D721Med (cell line): ENCODE measurements around the gene IRF2BP2.

Source experiments
- DNase-seq: peaks from one replicate; pipeline ENCODE4 v3.0.0; 2011; ENCODE audit warnings: low spot score; ENCODE audit not compliant: insufficient read length
- FAIRE-seq: peaks from 2 replicates; lab custom pipeline; 2011; peaks lifted over from hg19 to GRCh38; lab: Jason Lieb, UNC
- CTCF ChIP-seq: IDR thresholded peaks from 2 replicates; pipeline ENCODE4 v1.5.1; 2012; ENCODE audit warnings: mild to moderate bottlenecking, control low read depth; ENCODE audit not compliant: insufficient read depth; ENCODE audit errors: missing control alignments

IRF2BP2 gene

DNA sequence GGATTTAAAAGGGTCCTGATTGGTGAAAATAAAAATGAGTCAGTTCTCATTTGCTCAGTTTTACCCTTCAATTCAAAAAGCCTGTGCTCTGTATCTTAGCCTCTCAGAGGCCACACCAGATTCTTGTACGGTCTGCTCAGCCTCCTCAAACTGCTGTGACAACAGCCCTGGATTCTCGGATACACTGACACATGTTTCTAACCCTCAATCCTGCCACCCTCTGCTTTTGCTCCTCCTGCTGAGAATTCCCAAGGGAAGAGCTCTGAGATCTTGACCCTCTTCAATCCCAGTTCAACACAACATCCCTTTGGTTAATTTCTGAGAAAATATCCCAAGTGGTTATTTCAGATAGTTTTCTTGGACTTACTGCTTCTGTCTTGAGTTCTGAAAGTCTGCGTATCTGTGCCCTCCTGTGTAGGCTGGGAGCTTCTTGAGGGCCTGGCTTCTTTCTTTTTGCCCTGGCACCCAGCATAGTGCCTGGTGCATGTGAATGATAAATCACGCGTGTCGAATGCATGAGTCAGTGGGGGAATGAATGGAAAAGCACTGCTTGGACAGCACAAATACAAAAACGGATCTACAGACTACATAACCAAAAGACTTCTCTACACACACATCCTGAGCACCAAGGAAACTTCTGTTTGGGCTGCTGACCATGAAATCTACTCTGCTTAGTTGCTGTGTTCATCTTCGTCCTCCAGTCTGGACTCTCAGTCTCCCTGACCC is 24.5 kb downstream of the IRF2BP2 start:
- FAIRE-seq (no peak), DNase-seq (no peak)
- no peak for TF ChIP-seq CTCF

- TF ChIP-seq CTCF, result no peak
- DNase-seq, result no peak
- no peak for FAIRE-seq
Observed at GRCh38 chr1:234584926-234585325, 25.1 kb downstream of the IRF2BP2 start.

GRCh38 chr1:234584420-234584805 is 25.6 kb downstream of the IRF2BP2 start:
- TF ChIP-seq CTCF, result no peak
- no peak for FAIRE-seq
- DNase-seq, result no peak

DNA sequence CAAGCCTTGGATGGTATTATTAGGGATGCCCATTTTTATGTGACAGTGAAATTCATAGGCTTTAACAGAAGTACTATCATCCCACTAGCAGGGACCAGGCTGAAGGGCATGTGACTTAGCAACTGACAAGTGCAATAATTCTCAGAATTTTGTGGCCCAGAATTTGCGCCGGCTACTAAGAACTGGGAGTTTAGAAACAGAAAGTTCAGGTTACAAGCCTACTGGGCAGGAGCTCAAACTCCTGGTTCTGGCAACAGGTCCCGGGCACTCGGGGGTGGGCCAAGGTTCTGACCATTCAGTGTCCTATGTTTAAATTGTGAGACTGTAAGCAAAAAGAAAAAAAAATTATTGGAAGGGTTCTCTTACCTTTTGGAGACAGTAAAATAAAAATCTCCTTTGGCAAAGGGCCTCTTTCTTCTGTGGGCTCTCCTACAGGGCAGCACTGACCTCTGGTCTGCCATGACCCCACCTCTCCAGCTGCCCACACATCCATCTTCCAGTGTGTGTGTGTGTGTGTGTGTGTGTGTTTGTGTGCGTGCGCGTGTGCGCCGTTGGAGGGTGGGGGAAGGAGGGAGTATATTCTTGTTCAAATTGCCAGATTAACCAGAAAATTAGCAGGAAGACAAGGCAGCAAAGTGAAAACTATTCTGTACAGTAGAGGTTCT is 26.1 kb downstream of the IRF2BP2 start:
- DNase-seq (no peak), FAIRE-seq (no peak)
- TF ChIP-seq CTCF, result no peak

- DNase-seq, result no peak
- FAIRE-seq, result no peak
- no peak for TF ChIP-seq CTCF
Observed at GRCh38 chr1:234582681-234583301, 27.2 kb downstream of the IRF2BP2 start.

GRCh38 chr1:234582186-234582585 is 27.8 kb downstream of the IRF2BP2 start:
- DNase-seq (no peak), FAIRE-seq (no peak)
- TF ChIP-seq CTCF, result no peak
